Kidney tubule cell (primary cell): ENCODE data around the gene MSANTD1.
A peak's percentile ranks its signal among the peaks of the same experiment; 100 is the strongest.
"Not testable (repeated sequence)": the region's sequence is repeated elsewhere in the genome, so short reads cannot be mapped to it uniquely, and the experiment has no call there.

ENCODE experiments used
- DNase-seq: peaks from one replicate; pipeline ENCODE4 v3.0.0-alpha.2; 2018; ENCODE audit warnings: low spot score

The MSANTD1 gene

DNA sequence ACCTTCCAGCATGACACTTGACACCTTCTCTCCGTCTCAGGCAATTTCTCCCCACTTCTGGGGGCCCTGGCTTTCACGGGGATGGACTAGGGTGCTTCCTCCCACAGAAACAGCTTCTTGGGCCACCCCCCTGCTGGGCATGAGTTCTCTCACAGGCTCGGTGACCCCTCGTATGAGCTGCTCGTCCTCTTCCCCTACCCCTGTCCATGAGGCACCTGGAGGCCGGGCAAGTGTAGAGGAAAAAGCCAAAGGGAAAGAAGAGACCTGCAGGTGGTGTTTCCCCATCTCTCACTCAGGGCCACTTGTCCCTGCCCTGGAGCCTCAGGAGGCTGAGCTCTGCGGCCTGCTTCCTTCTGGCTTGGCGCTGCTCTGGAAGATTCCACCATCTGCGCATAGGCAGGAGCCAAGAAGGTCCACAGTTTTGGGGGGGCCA, 41.9 kb downstream of the MSANTD1 start:
- no peak for DNase-seq

DNA sequence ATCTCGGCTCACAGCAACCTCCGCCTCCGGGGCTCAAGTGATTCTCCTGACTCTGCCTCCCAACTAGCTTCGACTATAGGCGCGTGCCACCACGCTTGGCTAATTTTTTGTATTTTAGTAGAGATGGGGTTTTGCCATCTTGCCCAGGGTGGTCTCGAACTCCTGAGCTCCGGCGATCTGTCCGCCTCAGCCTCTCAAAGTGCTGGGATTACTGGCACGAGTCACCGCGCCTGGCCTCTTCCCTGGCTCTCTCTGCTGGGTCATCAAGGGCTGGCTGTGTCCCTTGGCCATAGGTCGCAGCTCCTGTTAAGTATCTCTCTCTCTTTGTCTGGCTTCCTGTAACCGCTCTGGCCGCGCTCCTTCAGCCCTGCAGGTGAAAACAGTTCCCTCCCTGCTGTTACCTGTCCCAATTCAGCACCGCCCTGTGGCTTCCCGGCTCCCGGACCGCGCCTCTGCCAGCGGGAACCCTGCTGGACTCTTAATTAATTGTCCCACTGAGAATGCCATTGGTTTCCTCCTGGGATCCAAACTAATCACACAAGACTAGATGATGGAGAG, 42.5 kb downstream of the MSANTD1 start:
- DNase-seq: no peak

DNA sequence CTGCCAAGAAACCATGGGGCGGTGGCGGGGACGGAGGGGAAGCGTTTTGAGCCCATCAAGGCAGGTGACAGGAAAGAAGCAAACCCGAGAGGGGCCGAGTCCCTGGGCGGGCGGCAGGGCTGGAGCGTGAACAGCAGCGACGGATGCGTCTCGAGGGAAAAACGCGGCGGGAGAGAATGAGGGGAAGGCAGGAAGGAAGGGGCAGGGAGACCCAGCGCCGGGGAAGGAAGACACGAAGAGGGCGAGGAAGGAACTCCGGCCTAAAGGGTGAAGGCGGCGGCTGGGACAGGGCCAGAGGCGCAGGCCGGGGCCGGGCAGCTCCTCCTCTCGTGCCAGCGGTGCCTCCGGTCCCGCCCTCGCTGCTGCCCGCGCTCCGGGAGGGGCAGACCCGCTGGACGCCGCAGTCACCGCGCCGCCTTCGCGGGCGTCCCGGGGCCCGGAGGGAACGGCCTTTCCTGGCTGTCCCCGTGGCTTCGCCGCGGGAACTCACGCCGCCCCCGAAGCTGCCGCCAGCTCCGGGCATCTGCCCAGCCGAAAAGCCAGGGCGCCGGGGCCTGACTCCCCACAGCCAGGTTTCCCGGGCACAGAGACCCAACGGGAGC, 43.1 kb downstream of the MSANTD1 start:
- peak; percentile 70 for DNase-seq

DNA sequence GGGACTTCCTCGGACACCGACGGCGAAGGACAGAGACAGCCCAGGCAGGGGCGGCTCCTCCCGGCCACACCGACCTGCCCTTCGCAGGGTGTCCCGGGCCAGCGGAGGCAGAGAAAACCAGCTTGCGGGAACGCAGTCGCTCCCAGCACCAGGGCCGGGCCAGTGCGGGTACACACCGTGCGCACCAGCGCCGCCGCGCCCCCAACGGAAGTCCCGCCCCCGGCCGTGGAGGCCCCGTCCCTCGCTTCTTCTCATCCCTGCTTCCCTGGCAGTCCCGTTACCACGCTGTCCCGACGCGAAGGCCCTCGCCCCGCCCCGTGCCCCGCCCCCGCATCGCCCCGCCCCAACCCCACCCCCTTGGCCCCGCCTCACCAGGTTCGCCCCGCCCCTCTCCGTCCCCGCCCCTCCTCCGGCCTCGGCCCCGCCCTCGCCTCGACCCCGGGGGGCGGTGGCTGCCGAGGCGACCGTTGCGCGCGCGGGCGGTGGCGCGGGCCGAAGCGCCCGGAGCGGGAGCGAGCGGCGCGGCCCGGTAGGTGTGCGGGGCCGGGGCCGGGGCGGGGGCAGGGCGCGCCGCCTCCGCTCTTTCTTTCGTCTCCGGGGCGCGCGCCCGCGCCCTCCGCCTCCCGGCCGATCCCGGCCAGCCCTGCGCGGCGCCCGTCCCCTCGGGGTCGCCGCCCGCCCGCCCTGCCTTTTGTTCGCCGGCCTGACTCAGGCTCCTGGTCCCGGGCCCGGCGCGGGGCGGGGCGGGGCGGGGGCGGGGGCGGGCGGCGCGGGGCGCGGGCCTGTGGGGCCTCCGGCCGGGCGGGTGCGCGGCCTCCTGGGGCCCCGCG, 43.8 kb downstream of the MSANTD1 start, which contains the start of gene RGS12:
RGS12 (plus strand) TSS at position 451 of the 830 bp plus-strand sequence. CDS start 23,150 bp downstream, outside the sequence.
- DNase-seq: peak; percentile 94

- DNase-seq: no peak
Measured at GRCh38 chr4:3293401-3294391, 44.7 kb downstream of the MSANTD1 start.

DNA sequence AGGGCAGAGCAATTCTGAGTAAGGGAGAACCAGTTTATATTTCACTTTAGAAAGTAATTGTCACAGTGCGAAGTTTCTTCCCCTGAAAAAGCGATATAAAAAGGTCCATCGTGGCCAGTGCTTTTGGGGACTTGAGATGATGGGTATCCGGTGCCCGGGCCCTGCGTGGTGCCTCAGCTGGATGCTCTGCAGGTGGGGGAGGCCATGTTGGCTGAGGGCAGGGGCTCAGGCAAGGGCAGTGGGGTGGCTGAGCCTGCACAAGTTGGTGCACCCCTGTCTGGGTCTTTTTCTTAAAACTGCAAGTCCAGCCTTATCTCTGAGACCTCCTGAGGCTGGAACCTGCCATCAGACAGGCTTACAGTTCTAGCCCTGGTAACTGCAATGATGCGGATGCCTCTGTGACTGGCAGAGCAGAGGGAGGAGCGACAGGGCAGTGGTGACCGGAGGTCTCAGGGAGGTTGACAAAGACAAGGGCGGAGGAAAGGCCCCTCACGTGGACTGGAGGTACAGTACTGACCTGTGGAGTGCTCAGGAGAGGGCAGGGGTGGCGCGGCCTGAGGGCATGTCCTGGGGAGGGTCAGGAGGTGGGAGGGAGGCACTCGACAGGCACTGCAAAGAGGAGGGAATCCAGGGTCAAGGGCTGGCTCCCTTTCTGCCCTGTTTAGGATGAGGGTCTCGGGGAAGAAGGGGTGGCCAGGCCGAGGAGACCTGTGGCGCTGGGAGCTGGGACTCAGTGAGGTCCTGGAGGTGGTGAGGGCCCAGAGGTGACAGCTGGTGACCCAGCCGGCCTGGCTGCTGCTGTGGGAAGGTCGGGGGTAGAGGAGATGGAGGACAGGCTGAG, 45.7 kb downstream of the MSANTD1 start:
- no peak for DNase-seq

DNA sequence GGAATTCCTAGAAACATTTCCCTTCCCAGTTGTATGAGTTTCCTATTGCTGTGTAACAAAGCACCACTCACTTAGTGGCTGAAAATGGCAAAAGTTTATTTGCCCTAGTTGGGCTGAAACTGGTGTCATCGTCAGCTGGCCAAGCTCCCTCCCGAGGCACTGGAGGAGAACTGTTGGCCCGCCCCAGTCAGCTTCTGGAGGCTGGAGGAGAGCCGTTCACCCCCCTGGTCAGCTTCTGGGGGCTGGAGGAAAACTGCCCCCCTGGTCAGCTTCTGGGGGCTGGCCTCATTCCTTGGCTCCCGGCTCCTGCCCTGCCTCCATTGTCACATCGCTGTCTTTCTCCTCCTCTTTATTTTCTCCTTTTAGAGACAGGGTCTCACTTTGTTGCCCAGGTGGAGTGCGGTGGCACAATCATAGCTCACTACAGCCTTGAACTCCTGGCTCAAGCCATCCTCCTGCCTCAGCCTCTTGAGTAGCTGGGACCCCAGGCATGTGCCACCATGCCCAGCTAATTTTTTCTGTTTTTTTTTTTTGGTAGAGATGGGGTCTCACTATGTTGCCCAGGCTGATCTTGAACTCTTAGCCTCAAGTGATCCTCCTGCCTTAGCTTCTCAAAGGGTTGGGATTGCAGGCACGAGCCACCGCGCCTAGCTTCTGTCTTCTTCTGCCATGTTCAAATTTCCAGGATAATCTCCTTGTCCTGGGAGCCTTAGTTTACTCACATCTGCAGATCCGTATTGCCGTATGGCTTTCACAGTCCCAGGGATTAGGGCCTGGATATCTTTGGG, 47.1 kb downstream of the MSANTD1 start:
- no peak for DNase-seq

DNA sequence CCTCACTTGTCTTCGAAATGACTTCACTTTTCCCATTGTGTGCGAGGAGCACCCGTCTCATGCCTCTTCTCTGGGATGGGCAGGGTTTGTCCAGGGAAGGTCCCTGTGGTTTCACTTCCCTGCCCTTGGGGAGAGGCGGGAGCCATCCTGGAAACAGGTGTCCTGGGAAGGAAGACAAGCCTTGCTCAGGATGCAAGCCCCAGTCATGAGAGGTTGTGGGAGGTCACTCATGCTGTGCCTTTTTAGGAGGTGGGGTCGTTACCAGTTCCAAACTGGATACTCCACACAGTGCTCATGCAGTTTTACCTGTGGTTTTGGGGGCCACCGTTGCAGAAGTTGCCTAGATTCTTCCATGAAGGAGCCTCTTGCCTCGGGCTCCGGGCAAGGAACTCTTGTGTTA, 47.7 kb downstream of the MSANTD1 start:
- no peak for DNase-seq

GRCh38 chr4:3297066-3297859, 48.3 kb downstream of the MSANTD1 start:
- no peak for DNase-seq

GRCh38 chr4:3299122-3299975, 50.4 kb downstream of the MSANTD1 start:
- no peak for DNase-seq

DNA sequence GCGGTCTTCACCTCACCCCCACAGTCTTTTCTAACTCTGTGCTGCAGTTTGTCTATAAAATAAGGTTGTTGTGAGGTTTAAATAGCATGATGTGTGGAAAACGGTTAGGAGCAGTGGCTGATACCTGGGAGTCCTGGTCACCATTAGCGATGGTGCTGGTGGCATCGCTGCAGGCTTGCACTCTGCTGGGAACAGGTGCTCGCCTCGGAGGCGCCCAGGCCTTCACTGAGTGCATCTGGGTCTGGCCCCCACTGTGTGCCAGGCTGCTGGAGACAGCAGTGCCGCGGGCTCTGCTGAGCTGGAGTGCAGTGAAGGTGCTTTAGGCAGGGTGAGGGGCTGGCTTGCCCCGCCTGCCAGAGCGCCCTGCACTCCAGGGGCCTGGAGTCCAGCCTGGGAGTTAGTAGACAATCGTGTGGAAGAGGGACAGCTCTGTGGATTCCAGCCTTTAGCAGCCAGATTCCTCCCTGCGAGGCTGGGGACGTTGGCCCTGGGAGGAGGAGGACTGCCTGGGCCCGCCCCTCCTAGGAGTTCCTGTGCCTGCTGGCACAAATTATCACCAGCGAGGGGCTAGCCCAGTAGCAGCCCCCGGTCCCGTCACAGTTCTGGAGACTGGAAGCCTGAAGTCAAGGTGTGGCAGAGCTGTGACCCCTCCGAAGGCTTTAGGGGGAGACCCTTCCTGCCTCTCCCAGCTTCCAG, 51.2 kb downstream of the MSANTD1 start:
- DNase-seq: no peak

- DNase-seq: not testable (repeated sequence)
Measured at GRCh38 chr4:3300882-3301281, 51.9 kb downstream of the MSANTD1 start.

DNA sequence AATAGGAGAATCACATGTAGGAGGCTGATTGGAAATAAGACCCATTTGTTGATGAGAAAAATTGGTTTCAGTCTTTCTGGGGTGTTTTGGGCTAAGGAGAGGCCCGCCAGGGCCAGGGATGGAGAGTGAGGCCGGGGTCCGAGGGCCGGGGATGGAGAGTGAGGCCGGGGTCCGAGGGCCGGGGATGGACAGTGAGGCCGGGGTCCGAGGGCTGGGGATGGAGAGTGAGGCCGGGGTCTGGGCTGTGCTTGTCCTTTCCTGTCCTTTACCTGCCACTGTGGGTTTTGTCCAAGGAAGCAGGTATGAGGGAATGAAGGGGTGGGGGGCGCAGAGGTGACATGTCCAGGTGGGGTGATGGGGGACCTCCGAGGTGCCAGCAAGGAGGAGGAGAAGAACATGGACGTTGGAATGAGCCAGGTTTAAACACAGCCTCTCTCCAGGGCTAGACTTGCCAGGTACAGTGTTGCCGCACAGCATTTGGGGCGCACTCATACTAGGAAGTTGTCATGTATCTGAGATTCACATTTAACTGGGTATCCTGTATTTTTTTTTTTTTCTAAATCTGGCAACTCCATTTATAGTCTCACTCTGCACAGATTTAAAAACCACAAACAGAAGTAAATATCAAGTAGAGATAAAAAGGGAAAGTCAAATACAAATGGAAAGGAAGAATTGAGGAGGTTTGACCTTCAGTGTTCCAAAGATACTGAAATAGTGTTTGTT, 52.7 kb downstream of the MSANTD1 start:
- no peak for DNase-seq

DNA sequence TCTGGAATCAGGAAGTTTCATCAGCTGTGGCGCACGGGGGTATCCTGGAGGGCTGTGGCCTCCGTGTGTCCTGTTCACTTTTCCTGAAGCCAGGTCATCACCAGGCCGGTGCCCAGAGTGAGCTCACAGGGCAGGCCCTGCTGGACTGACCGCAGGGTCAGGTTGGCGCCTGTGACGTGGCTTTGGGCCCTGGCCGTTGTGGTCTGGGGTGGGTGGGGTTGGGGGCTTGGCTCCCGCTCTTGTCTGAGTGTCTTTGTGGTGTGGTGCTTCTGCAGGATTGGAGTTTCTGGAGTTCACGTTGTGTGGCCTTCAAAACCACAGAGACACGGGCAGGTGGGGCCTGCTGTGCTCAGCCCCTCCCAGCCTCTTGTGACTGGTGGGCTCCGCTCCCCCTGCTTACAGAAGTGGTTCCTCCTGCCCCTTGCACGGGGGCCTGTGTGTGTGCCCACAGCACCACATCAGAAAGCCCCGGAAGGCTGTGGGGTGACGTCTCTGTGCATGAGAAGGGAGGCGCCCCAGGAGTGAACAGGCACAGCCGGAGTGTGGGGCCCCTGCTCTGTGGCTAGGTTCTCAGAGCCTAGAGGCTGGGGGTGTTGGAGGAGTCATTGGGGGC, 53.3 kb downstream of the MSANTD1 start:
- no peak for DNase-seq

GRCh38 chr4:3302786-3303564, 54.0 kb downstream of the MSANTD1 start:
- DNase-seq: no peak

- no peak for DNase-seq
Measured at GRCh38 chr4:3303565-3303824, 54.5 kb downstream of the MSANTD1 start.
